ENCODE results near the gene CNTNAP2.

GRCh38 chr7:148116195-148116594 is 1999.6 kb downstream of the CNTNAP2 start:
- TF ChIP-seq, protein P1, sequence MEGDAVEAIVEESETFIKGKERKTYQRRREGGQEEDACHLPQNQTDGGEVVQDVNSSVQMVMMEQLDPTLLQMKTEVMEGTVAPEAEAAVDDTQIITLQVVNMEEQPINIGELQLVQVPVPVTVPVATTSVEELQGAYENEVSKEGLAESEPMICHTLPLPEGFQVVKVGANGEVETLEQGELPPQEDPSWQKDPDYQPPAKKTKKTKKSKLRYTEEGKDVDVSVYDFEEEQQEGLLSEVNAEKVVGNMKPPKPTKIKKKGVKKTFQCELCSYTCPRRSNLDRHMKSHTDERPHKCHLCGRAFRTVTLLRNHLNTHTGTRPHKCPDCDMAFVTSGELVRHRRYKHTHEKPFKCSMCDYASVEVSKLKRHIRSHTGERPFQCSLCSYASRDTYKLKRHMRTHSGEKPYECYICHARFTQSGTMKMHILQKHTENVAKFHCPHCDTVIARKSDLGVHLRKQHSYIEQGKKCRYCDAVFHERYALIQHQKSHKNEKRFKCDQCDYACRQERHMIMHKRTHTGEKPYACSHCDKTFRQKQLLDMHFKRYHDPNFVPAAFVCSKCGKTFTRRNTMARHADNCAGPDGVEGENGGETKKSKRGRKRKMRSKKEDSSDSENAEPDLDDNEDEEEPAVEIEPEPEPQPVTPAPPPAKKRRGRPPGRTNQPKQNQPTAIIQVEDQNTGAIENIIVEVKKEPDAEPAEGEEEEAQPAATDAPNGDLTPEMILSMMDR (IDR thresholded peaks at IDR 0.05), result no peak
- TF ChIP-seq POLR2AphosphoS5 (IDR thresholded peaks at IDR 0.05; ENCODE audit: insufficient read depth in 1 of 2, low read depth in 1 of 2), result no peak
